Subcutaneous abdominal adipose tissue (tissue), 5 donors: ENCODE measurements around the gene USP36.

Source experiments
- H3K27ac ChIP-seq: one replicate; pipeline ENCODE4 v1.7.0; 2013; ENCODE audit warnings: low read depth, mild to moderate bottlenecking, inconsistent platforms, low read length, moderate library complexity
- H3K27me3 ChIP-seq, 5 donors: one replicate each; pipeline ENCODE4 v1.7.0; 2013; ENCODE audit warnings: low read length in 5 of 5, inconsistent platforms in 1 of 5; ENCODE audit not compliant: control insufficient read depth in 5 of 5, insufficient read depth in 4 of 5
- H3K36me3 ChIP-seq, 5 donors: one replicate each; pipeline ENCODE4 v1.7.0; 2013; ENCODE audit warnings: low read length in 5 of 5; ENCODE audit not compliant: control insufficient read depth in 5 of 5, insufficient read depth in 5 of 5
- H3K4me1 ChIP-seq, 5 donors: one replicate each; pipeline ENCODE4 v1.7.0; 2013; ENCODE audit warnings: low read length in 5 of 5, mild to moderate bottlenecking in 3 of 5, moderate library complexity in 1 of 5; ENCODE audit not compliant: control insufficient read depth in 5 of 5, insufficient read depth in 5 of 5
- H3K4me3 ChIP-seq, 5 donors: one replicate each; pipeline ENCODE4 v1.7.0; 2013; ENCODE audit warnings: low read length in 5 of 5, low read depth in 1 of 5
- H3K9ac ChIP-seq, 5 donors: one replicate each; pipeline ENCODE4 v1.7.0; 2013; ENCODE audit warnings: low read length in 5 of 5, mild to moderate bottlenecking in 4 of 5, moderate library complexity in 3 of 5
- H3K9me3 ChIP-seq, 5 donors: one replicate each; pipeline ENCODE4 v1.7.0; 2013; ENCODE audit warnings: low read length in 5 of 5; ENCODE audit not compliant: control insufficient read depth in 5 of 5
- donor health status: healthy.
- donor health status: healthy.
- donor health status: healthy.
- donor health status: healthy.
- donor health status: healthy.

USP36 gene

GRCh38 chr17:78839762-78840529 lies 668 bp downstream of the USP36 start:
- H3K9me3 ChIP-seq = no peaks in the 10 kb centered on the region
- peak overlapping the region; percentile 12 to 90 (median 87) for H3K9ac ChIP-seq
- peak overlapping the region; percentile 96 for H3K27ac ChIP-seq
- H3K4me1 ChIP-seq = peaks cover 4 to 27% (median 25%) of the 10 kb centered on the region in 5 donors
- H3K27me3 ChIP-seq = no peaks in the 10 kb centered on the region
- peak overlapping the region; percentile 76 to 97 (median 84) for H3K4me3 ChIP-seq
- peaks cover 0 to 31% (median 29%) of the 10 kb centered on the region in 5 donors for H3K36me3 ChIP-seq

- Histone ChIP-seq H3K9me3 (no peaks in the 10 kb centered on the region), H3K9ac (peak overlapping the region; percentile 12 to 90 (median 87)), H3K4me3 (peak overlapping the region; percentile 76 to 97 (median 84)), H3K36me3 (peaks cover 0 to 36% (median 34%) of the 10 kb centered on the region in 5 donors), H3K4me1 (peaks cover 4 to 27% (median 25%) of the 10 kb centered on the region in 5 donors), H3K27me3 (no peaks in the 10 kb centered on the region), H3K27ac (peak overlapping the region; percentile 96)
Observed at GRCh38 chr17:78839235-78839761, 1.3 kb downstream of the USP36 start.

GRCh38 chr17:78838574-78839005 lies 2.0 kb downstream of the USP36 start:
- H3K9ac ChIP-seq = peak overlapping the region in 1 of 5 donors; percentile 15
- H3K4me1 ChIP-seq = peaks cover 3 to 27% (median 25%) of the 10 kb centered on the region in 5 donors
- H3K4me3 ChIP-seq = peak overlapping the region in 1 of 5 donors; percentile 2
- H3K36me3 ChIP-seq = peaks cover 0 to 43% (median 38%) of the 10 kb centered on the region in 5 donors
- H3K27me3 ChIP-seq = no peaks in the 10 kb centered on the region
- H3K27ac ChIP-seq = no peak overlapping the region
- no peaks in the 10 kb centered on the region for H3K9me3 ChIP-seq

- Histone ChIP-seq H3K27me3 (no peaks in the 10 kb centered on the region), H3K4me1 (peaks cover 3 to 24% (median 23%) of the 10 kb centered on the region in 5 donors), H3K4me3 (no peak overlapping the region), H3K36me3 (peaks cover 0 to 64% (median 59%) of the 10 kb centered on the region in 5 donors), H3K27ac (no peak overlapping the region), H3K9me3 (no peaks in the 10 kb centered on the region), H3K9ac (no peak overlapping the region)
Observed at GRCh38 chr17:78836420-78837021, 4.1 kb downstream of the USP36 start.

- Histone ChIP-seq H3K9ac (no peak overlapping the region), H3K27me3 (no peaks in the 10 kb centered on the region), H3K4me1 (peaks cover 3 to 16% (median 13%) of the 10 kb centered on the region in 5 donors), H3K36me3 (peaks cover 7 to 78% (median 71%) of the 10 kb centered on the region in 5 donors), H3K9me3 (no peaks in the 10 kb centered on the region), H3K4me3 (no peak overlapping the region), H3K27ac (no peak overlapping the region)
Observed at GRCh38 chr17:78834571-78834970, 6.0 kb downstream of the USP36 start.

GRCh38 chr17:78832541-78832810 lies 8.1 kb downstream of the USP36 start:
- Histone ChIP-seq H3K36me3 (peaks cover 7 to 93% (median 87%) of the 10 kb centered on the region in 5 donors), H3K9ac (no peak overlapping the region), H3K27ac (no peak overlapping the region), H3K4me1 (peaks cover 0 to 5% (median 0%) of the 10 kb centered on the region in 5 donors), H3K27me3 (no peaks in the 10 kb centered on the region), H3K4me3 (no peak overlapping the region), H3K9me3 (no peaks in the 10 kb centered on the region)

- H3K27me3 ChIP-seq = no peaks in the 10 kb centered on the region
- no peak overlapping the region for H3K4me3 ChIP-seq
- peaks cover 7 to 92% (median 87%) of the 10 kb centered on the region in 5 donors for H3K36me3 ChIP-seq
- no peaks in the 10 kb centered on the region for H3K9me3 ChIP-seq
- no peak overlapping the region for H3K27ac ChIP-seq
- no peak overlapping the region for H3K9ac ChIP-seq
- H3K4me1 ChIP-seq = peaks cover 0 to 6% (median 0%) of the 10 kb centered on the region in 5 donors
Observed at GRCh38 chr17:78831688-78832540, 8.7 kb downstream of the USP36 start.

- Histone ChIP-seq H3K27ac (no peak overlapping the region), H3K4me3 (no peak overlapping the region), H3K36me3 (peaks cover 11 to 92% (median 87%) of the 10 kb centered on the region in 5 donors), H3K4me1 (peaks cover 0 to 6% (median 0%) of the 10 kb centered on the region in 5 donors), H3K27me3 (no peaks in the 10 kb centered on the region), H3K9me3 (no peaks in the 10 kb centered on the region), H3K9ac (no peak overlapping the region)
Observed at GRCh38 chr17:78829477-78829876, 11.1 kb downstream of the USP36 start.

GRCh38 chr17:78828470-78829185 lies 12.0 kb downstream of the USP36 start:
- Histone ChIP-seq H3K27ac (no peak overlapping the region), H3K36me3 (peaks cover 11 to 92% (median 89%) of the 10 kb centered on the region in 5 donors)

More at GRCh38 chr17:78828470-78829185, 12.0 kb downstream of the USP36 start:
- Histone ChIP-seq H3K9ac (no peak overlapping the region), H3K27me3 (no peaks in the 10 kb centered on the region), H3K4me3 (no peak overlapping the region), H3K4me1 (peaks cover 0 to 6% (median 0%) of the 10 kb centered on the region in 5 donors), H3K9me3 (no peaks in the 10 kb centered on the region)
